Measurements from ENCODE around the gene FER.

FER gene

GRCh38 chr5:109005297-109006009 lies 257.8 kb downstream of the FER start:
- H3K79me2 ChIP-seq (ENCODE audit: control insufficient read depth, low read length): no peaks in the 10 kb centered on the region
- H3K9me3 ChIP-seq (ENCODE audit: control insufficient read depth, insufficient read depth, low read length): no peaks in the 10 kb centered on the region
- no peaks in the 10 kb centered on the region for H3K27me3 ChIP-seq (ENCODE audit: control insufficient read depth, low read length)
- H3K9me2 ChIP-seq (replicated peaks; ENCODE audit: control insufficient read depth, low read length): no peaks in the 10 kb centered on the region
- no peaks in the 10 kb centered on the region for H4K20me1 ChIP-seq (ENCODE audit: control insufficient read depth, insufficient read depth, low read depth, low read length)
- H3K4me2 ChIP-seq (ENCODE audit: low read length): no peak overlapping the region
- TF ChIP-seq CTCF (IDR thresholded peaks at IDR 0.05; ENCODE audit: low read depth, low read length, poor library complexity, severe bottlenecking) (no peak), EZH2phosphoT487 (IDR thresholded peaks at IDR 0.05; ENCODE audit: borderline replicate concordance, low read length) (no peak)
- no peaks in the 10 kb centered on the region for H3F3A ChIP-seq (ENCODE audit: control insufficient read depth, insufficient read depth)
- no peak overlapping the region for H3K27ac ChIP-seq (ENCODE audit: low read depth, low read length)
- no peaks in the 10 kb centered on the region for H3K4me1 ChIP-seq (ENCODE audit: control insufficient read depth, low read length)
- H3K4me3 ChIP-seq (ENCODE audit: low read length): no peak overlapping the region
- no peaks in the 10 kb centered on the region for H3K36me3 ChIP-seq (ENCODE audit: control insufficient read depth, low read length)

GRCh38 chr5:109006129-109006528 lies 258.4 kb downstream of the FER start:
- H3K9me3 ChIP-seq (ENCODE audit: control insufficient read depth, insufficient read depth, low read length): no peaks in the 10 kb centered on the region
- no peaks in the 10 kb centered on the region for H3K36me3 ChIP-seq (ENCODE audit: control insufficient read depth, low read length)
- H3F3A ChIP-seq (ENCODE audit: control insufficient read depth, insufficient read depth): no peaks in the 10 kb centered on the region
- H3K27ac ChIP-seq (ENCODE audit: low read depth, low read length): no peak overlapping the region
- H3K9me2 ChIP-seq (replicated peaks; ENCODE audit: control insufficient read depth, low read length): no peaks in the 10 kb centered on the region
- no peaks in the 10 kb centered on the region for H3K27me3 ChIP-seq (ENCODE audit: control insufficient read depth, low read length)
- TF ChIP-seq EZH2phosphoT487 (IDR thresholded peaks at IDR 0.05; ENCODE audit: borderline replicate concordance, low read length) (no peak), CTCF (IDR thresholded peaks at IDR 0.05; ENCODE audit: low read depth, low read length, poor library complexity, severe bottlenecking) (no peak)
- H4K20me1 ChIP-seq (ENCODE audit: control insufficient read depth, insufficient read depth, low read depth, low read length): no peaks in the 10 kb centered on the region
- H3K4me1 ChIP-seq (ENCODE audit: control insufficient read depth, low read length): no peaks in the 10 kb centered on the region
- H3K79me2 ChIP-seq (ENCODE audit: control insufficient read depth, low read length): no peaks in the 10 kb centered on the region
- no peak overlapping the region for H3K4me3 ChIP-seq (ENCODE audit: low read length)
- H3K4me2 ChIP-seq (ENCODE audit: low read length): no peak overlapping the region

GRCh38 chr5:109016300-109016699 lies 268.6 kb downstream of the FER start:
- no peak overlapping the region for H3K4me3 ChIP-seq (ENCODE audit: low read length)
- no peak overlapping the region for H3K4me2 ChIP-seq (ENCODE audit: low read length)
- H3F3A ChIP-seq (ENCODE audit: control insufficient read depth, insufficient read depth): no peaks in the 10 kb centered on the region
- H3K4me1 ChIP-seq (ENCODE audit: control insufficient read depth, low read length): no peaks in the 10 kb centered on the region
- H3K27ac ChIP-seq (ENCODE audit: low read depth, low read length): no peak overlapping the region
- no peaks in the 10 kb centered on the region for H3K9me3 ChIP-seq (ENCODE audit: control insufficient read depth, insufficient read depth, low read length)
- no peaks in the 10 kb centered on the region for H3K27me3 ChIP-seq (ENCODE audit: control insufficient read depth, low read length)
- H3K36me3 ChIP-seq (ENCODE audit: control insufficient read depth, low read length): no peaks in the 10 kb centered on the region
- no peaks in the 10 kb centered on the region for H3K79me2 ChIP-seq (ENCODE audit: control insufficient read depth, low read length)
- TF ChIP-seq CTCF (IDR thresholded peaks at IDR 0.05; ENCODE audit: low read depth, low read length, poor library complexity, severe bottlenecking): no peak
- no peak for TF ChIP-seq EZH2phosphoT487 (IDR thresholded peaks at IDR 0.05; ENCODE audit: borderline replicate concordance, low read length)
- no peaks in the 10 kb centered on the region; the same call in 1 of the 2 replicates for H3K9me2 ChIP-seq (replicated peaks; ENCODE audit: control insufficient read depth, low read length)
- no peaks in the 10 kb centered on the region for H4K20me1 ChIP-seq (ENCODE audit: control insufficient read depth, insufficient read depth, low read depth, low read length)
